B cell (primary cell): ENCODE results near the gene DAGLB. TPM values are rescaled to one million over a fixed set of nuclear protein-coding genes. Genes with fewer than 3 reads are reported as not detected.
A peak's percentile ranks its signal among the peaks of the same experiment; 100 is the strongest.

Experiments
- ATAC-seq: fragments of 200-7000 bp; cut with Tn5 transposase; one replicate; pipeline ENCODE4 v1.10.0; 2021; ENCODE audit warnings: low read depth, mild to moderate bottlenecking, moderate number of reproducible peaks, moderate library complexity
- CTCF ChIA-PET: fragments of 350-600 bp; sonication (Branson Sonifier 250); formaldehyde crosslinking; loops from one replicate; lab custom pipeline; 2021; ENCODE audit warnings: antibody characterized with exemption, inconsistent platforms; lab: Charles Lee
- POLR2A ChIA-PET: fragments of 350-600 bp; sonication (Branson Sonifier 250); formaldehyde crosslinking; loops from one replicate; lab custom pipeline; 2021; ENCODE audit warnings: antibody characterized with exemption; lab: Charles Lee
- DNase-seq: peaks from one replicate; pipeline ENCODE4 v3.0.0; 2013
- H2AFZ ChIP-seq: 2 replicates; pipeline ENCODE4 v1.6.1; 2012; ENCODE audit warnings: mild to moderate bottlenecking, low read depth, low read length; ENCODE audit not compliant: insufficient read depth, poor library complexity, severe bottlenecking
- H3K27ac ChIP-seq, 2 donors: 1 replicate in 1 of 2; 2 replicates in 1 of 2; pipeline ENCODE4 v1.5.1; 2012 to 2013; ENCODE audit warnings: low read length in 2 of 2, mild to moderate bottlenecking in 2 of 2, moderate library complexity in 1 of 2
- H3K27me3 ChIP-seq, 4 experiments: fragments of 200-600 bp in 1 of 4; sonication (generic) in 1 of 4; replicated peaks in 1 of 4; 1 replicate in 2 of 4; 2 replicates in 2 of 4; pipeline versions ENCODE4 v1.6.1 to v1.7.0; 2013 to 2016; ENCODE audit warnings: low read length in 3 of 4, mild to moderate bottlenecking in 2 of 4, mixed read lengths in 1 of 4, moderate library complexity in 1 of 4; ENCODE audit not compliant: insufficient read depth in 4 of 4, control insufficient read depth in 3 of 4; ENCODE audit errors: control extremely low read depth in 1 of 4
- H3K36me3 ChIP-seq, 2 experiments: replicated peaks in 1 of 2; 1 replicate in 1 of 2; 2 replicates in 1 of 2; pipeline versions ENCODE4 v1.6.1 to v1.7.1; 2013; ENCODE audit warnings: low read length in 1 of 2; ENCODE audit not compliant: insufficient read depth in 2 of 2, control insufficient read depth in 1 of 2; ENCODE audit errors: control extremely low read depth in 1 of 2, extremely low read depth in 1 of 2
- H3K4me1 ChIP-seq, 2 donors: fragments of 200-600 bp in 1 of 2; sonication (generic) in 1 of 2; 1 replicate in 1 of 2; 2 replicates in 1 of 2; pipeline versions ENCODE4 v1.5.1 to v1.6.1; 2013 to 2017; ENCODE audit warnings: low read length in 2 of 2; ENCODE audit not compliant: control insufficient read depth in 2 of 2, insufficient read depth in 2 of 2
- H3K4me2 ChIP-seq: replicated peaks from 2 replicates; pipeline ENCODE3; 2012; ENCODE audit warnings: mild to moderate bottlenecking, low read depth, low read length; ENCODE audit not compliant: poor library complexity, severe bottlenecking
- H3K4me3 ChIP-seq, 5 experiments: fragments of 200-600 bp in 1 of 5; sonication (generic) in 1 of 5; 1 replicate in 3 of 5; 2 replicates in 2 of 5; pipeline versions ENCODE4 v1.5.1 to v1.7.0; 2011 to 2016; ENCODE audit warnings: low read length in 4 of 5, mild to moderate bottlenecking in 4 of 5, low read depth in 2 of 5, control low read depth in 1 of 5, moderate library complexity in 1 of 5; ENCODE audit not compliant: insufficient read depth in 1 of 5; ENCODE audit errors: control extremely low read depth in 1 of 5, extremely low read depth in 1 of 5
- H3K79me2 ChIP-seq: fragments of 200-600 bp; sonication (generic); one replicate; pipeline ENCODE4 v1.6.0; 2016; ENCODE audit warnings: low read length; ENCODE audit not compliant: control insufficient read depth, insufficient read depth
- H3K9ac ChIP-seq: fragments of 200-600 bp; sonication (generic); 2 replicates; pipeline ENCODE4 v1.6.1; 2017; ENCODE audit warnings: mild to moderate bottlenecking, low read length, moderate library complexity
- H3K9me3 ChIP-seq, 3 donors: one replicate each; pipeline versions ENCODE4 v1.6.1 to v1.7.1; 2013; ENCODE audit warnings: low read length in 2 of 3; ENCODE audit not compliant: control insufficient read depth in 2 of 3, insufficient read depth in 1 of 3; ENCODE audit errors: control extremely low read depth in 1 of 3
- H4K20me1 ChIP-seq: 2 replicates; pipeline ENCODE4 v1.6.0; 2012; ENCODE audit warnings: mild to moderate bottlenecking, low read length; ENCODE audit not compliant: insufficient read depth, control insufficient read depth, poor library complexity, severe bottlenecking
- H3K27ac Mint-ChIP-seq: one replicate; pipeline ENCODE4 v1.8.0; 2021; ENCODE audit warnings: mixed read lengths
- H3K27me3 Mint-ChIP-seq: one replicate; pipeline ENCODE4 v1.8.0; 2021; ENCODE audit warnings: mixed read lengths
- H3K4me1 Mint-ChIP-seq: one replicate; pipeline ENCODE4 v1.8.0; 2021; ENCODE audit warnings: mixed read lengths
- H3K4me3 Mint-ChIP-seq: one replicate; pipeline ENCODE4 v1.8.0; 2021; ENCODE audit warnings: mixed read lengths
- H3K9me3 Mint-ChIP-seq: one replicate; pipeline ENCODE4 v1.8.0; 2022; ENCODE audit warnings: mixed read lengths; ENCODE audit not compliant: insufficient read depth
- EZH2 ChIP-seq: IDR thresholded peaks from 2 replicates; pipeline ENCODE4 v1.6.1; 2012; ENCODE audit warnings: borderline replicate concordance, low read depth, mild to moderate bottlenecking, moderate library complexity, low read length; ENCODE audit not compliant: insufficient read depth, poor library complexity, severe bottlenecking
- WGBS: methylation state at CpG from one replicate; pipeline ENCODE4 v1.1.5; 2013; ENCODE audit warnings: missing lambda C conversion rate; ENCODE audit not compliant: insufficient coverage; 5-methylcytosine and 5-hydroxymethylcytosine counted together
- intact Hi-C: fragments of 100-400 bp; cut with micrococcal nuclease; formaldehyde crosslinking; loops from one replicate; pipeline ENCODE4 v1.10.0; 2022
- polyA plus RNA-seq: library from polyadenylated mRNA; depleted of rRNA; stranded (reverse); fragments of >200 nt; gene quantifications from 2 replicates; pipeline ENCODE4 v1.2.3, GENCODE V29; 2012
- total RNA-seq, 2 donors: library from RNA; stranded (reverse); fragments of 120-200 nt in 1 of 2; gene quantifications; 1 replicate in 1 of 2; 2 replicates in 1 of 2; pipeline versions ENCODE4 v1.2.3 to v1.2.4, GENCODE V29; 2013 to 2022
- TF ChIP-seq, protein P1 (sequence below): fragments of 200-600 bp; IDR thresholded peaks from one replicate; pipeline ENCODE4 v1.8.0; 2022; ENCODE audit warnings: antibody characterized with exemption, mild to moderate bottlenecking

Gene DAGLB
- total and polyA plus RNA-seq, 2 donors (not counting 1 experiment from before 2014, with no cell fraction given) = 25.2 to 29.6 TPM

- no peak for ATAC-seq
- H3K9ac ChIP-seq = no peak overlapping the region
- DNase-seq = no peak
- H3K4me3 ChIP-seq = no peak overlapping the region
- H3K27ac Mint-ChIP-seq = no peak overlapping the region
- H3K79me2 ChIP-seq = no peaks in the 10 kb centered on the region
- no peaks in the 10 kb centered on the region for H3K9me3 Mint-ChIP-seq
- POLR2A ChIA-PET = interaction anchor here (0.6 kb wide), 1 partner anchor 113 kb away, joined by 5 read pairs; no protein-coding TSS in a partner anchor
- TF ChIP-seq, protein P1, sequence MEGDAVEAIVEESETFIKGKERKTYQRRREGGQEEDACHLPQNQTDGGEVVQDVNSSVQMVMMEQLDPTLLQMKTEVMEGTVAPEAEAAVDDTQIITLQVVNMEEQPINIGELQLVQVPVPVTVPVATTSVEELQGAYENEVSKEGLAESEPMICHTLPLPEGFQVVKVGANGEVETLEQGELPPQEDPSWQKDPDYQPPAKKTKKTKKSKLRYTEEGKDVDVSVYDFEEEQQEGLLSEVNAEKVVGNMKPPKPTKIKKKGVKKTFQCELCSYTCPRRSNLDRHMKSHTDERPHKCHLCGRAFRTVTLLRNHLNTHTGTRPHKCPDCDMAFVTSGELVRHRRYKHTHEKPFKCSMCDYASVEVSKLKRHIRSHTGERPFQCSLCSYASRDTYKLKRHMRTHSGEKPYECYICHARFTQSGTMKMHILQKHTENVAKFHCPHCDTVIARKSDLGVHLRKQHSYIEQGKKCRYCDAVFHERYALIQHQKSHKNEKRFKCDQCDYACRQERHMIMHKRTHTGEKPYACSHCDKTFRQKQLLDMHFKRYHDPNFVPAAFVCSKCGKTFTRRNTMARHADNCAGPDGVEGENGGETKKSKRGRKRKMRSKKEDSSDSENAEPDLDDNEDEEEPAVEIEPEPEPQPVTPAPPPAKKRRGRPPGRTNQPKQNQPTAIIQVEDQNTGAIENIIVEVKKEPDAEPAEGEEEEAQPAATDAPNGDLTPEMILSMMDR = no peak
- no peak for TF ChIP-seq EZH2
- WGBS = 97% methylated on average over 15 of the region's 15 CpGs
- CTCF ChIA-PET = interaction anchor here (0.6 kb wide), 1 partner anchor 1600 kb away, joined by 3 read pairs; no protein-coding TSS in a partner anchor
- peaks cover 5 to 41% of the 10 kb centered on the region in 2 experiments for H3K36me3 ChIP-seq
- H3K27me3 ChIP-seq = no peaks in the 10 kb centered on the region
- no peak overlapping the region for H3K4me3 Mint-ChIP-seq
- no peak overlapping the region for H2AFZ ChIP-seq
- no peaks in the 10 kb centered on the region for H4K20me1 ChIP-seq
- no peaks in the 10 kb centered on the region for H3K4me1 ChIP-seq
- H3K27me3 Mint-ChIP-seq = no peaks in the 10 kb centered on the region
- intact Hi-C loops = loop anchor here (2.0 kb wide), 1 partner anchor 15 kb away; no protein-coding TSS in a partner anchor
- H3K4me1 Mint-ChIP-seq = no peaks in the 10 kb centered on the region
- no peak overlapping the region for H3K4me2 ChIP-seq
- H3K9me3 ChIP-seq = no peaks in the 10 kb centered on the region
- H3K27ac ChIP-seq = no peak overlapping the region
Observed at GRCh38 chr7:6425948-6426347, 21.8 kb downstream of the DAGLB start.

DNA sequence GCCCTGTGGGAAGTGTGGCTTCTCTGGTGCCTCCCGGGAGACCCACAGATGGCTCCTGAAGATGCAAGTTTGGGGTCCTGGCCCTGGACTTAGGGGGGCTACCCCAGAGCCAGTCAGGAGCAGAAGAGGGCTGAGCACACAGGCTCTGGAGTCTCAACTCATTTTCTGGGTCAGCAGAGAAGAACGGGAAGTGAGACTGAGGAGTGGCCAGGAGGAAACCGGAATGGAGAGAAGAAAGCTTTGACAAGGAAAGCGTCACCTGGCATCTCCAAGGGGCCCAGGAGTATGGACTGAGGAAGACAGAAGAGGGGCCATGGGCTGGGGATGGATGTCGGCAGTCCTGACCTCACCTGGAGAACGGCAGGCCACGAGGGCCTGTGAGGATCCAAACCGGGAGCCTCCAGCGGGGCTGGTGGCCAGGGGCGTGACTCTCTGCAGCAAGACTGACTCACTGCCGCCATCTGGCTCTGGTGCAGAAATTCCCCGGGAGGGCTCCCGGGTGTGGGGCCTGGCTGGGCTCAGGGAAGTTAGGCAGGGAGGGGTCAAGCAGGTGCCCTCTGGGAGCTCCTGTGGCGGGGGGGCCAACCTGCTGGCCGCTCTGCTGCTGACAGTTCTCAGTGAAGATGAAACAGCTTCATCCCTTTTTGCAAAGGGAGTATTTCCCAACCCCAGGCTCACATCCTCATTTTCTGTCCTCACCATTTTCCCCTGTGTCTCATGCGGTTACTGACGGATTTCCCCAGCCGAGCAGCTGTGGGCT lies 23.6 kb downstream of the DAGLB start:
- Histone ChIP-seq H2AFZ (no peak overlapping the region), H3K36me3 (peaks cover 4 to 44% of the 10 kb centered on the region in 2 experiments)
- TF ChIP-seq, protein P1 = no peak
- TF ChIP-seq EZH2 = no peak

More for the DNA sequence above, 23.6 kb downstream of the DAGLB start:
- Mint-ChIP-seq H3K4me1 (no peaks in the 10 kb centered on the region), H3K9me3 (no peaks in the 10 kb centered on the region), H3K27me3 (no peaks in the 10 kb centered on the region), H3K27ac (peak overlapping the region; percentile 41), H3K4me3 (no peak overlapping the region)
- no peak overlapping the region for H3K4me3 ChIP-seq
- H3K4me1 ChIP-seq = no peaks in the 10 kb centered on the region
- no peaks in the 10 kb centered on the region for H3K27me3 ChIP-seq
- H3K9ac ChIP-seq = no peak overlapping the region
- H3K9me3 ChIP-seq = no peaks in the 10 kb centered on the region
- no peak overlapping the region for H3K27ac ChIP-seq
- 87% methylated on average over 17 of the region's 18 CpGs for WGBS
- CTCF ChIA-PET = no interaction called here
- no peaks in the 10 kb centered on the region for H3K79me2 ChIP-seq
- DNase-seq (no peak), ATAC-seq (no peak)
- intact Hi-C loops = no loop called here
- H3K4me2 ChIP-seq = no peak overlapping the region
- POLR2A ChIA-PET = no interaction called here
- H4K20me1 ChIP-seq = peaks cover 4% of the 10 kb centered on the region
